Left ventricle myocardium superior (tissue), 1 donor: Measurements from ENCODE around the gene FZD7. TPM values are rescaled to one million over a fixed set of nuclear protein-coding genes. Genes with fewer than 3 reads are reported as not detected.

Experiments used
- ATAC-seq: fragments of 200-7000 bp; cut with Tn5 transposase; one replicate; pipeline ENCODE4 v1.9.1; 2020; ENCODE audit warnings: mild to moderate bottlenecking, moderate library complexity
- DNase-seq: peaks from one replicate; pipeline ENCODE4 v3.0.0-alpha.2; 2020
- intact Hi-C: fragments of 100-400 bp; cut with micrococcal nuclease; formaldehyde crosslinking; loops from one replicate; pipeline ENCODE4 v1.11.0; 2022
- total RNA-seq: library from RNA; stranded (reverse); fragmentation: NEBNext Ultra II Directional; extraction: Animal tissue kit (Norgen Biotek cat#: 25700); gene quantifications from one replicate; pipeline ENCODE4 v1.2.1, GENCODE V29; 2021
- donor health status: DM: no; HTN: yes; CAD: no; lungs with severe emphysema.

FZD7 gene
- total RNA-seq, 1 donor from 2014 or later: 24.6 TPM

- no peak for DNase-seq
- ATAC-seq: no peak
- intact Hi-C loops: no loop called here
Measured at GRCh38 chr2:202007983-202008354, 25.7 kb upstream of the FZD7 start.

- ATAC-seq: peak; percentile 89
- peak; percentile 74 for DNase-seq
- intact Hi-C loops: no loop called here
Measured at GRCh38 chr2:202009019-202009481, 24.6 kb upstream of the FZD7 start.

GRCh38 chr2:202009581-202009980 lies 24.1 kb upstream of the FZD7 start:
- no peak for ATAC-seq
- no peak for DNase-seq
- intact Hi-C loops: no loop called here

- no peak for ATAC-seq
- intact Hi-C loops: no loop called here
- DNase-seq: no peak
Measured at GRCh38 chr2:202014318-202014717, 19.3 kb upstream of the FZD7 start.

GRCh38 chr2:202014759-202015211 lies 18.9 kb upstream of the FZD7 start:
- ATAC-seq: no peak
- no peak for DNase-seq
- intact Hi-C loops: no loop called here

GRCh38 chr2:202015471-202015870 lies 18.2 kb upstream of the FZD7 start:
- ATAC-seq: no peak
- intact Hi-C loops: no loop called here
- no peak for DNase-seq

- DNase-seq (peak; percentile 79), ATAC-seq (peak; percentile 87)
- intact Hi-C loops: no loop called here
Measured at GRCh38 chr2:202016579-202017227, 17.0 kb upstream of the FZD7 start.

GRCh38 chr2:202017940-202018339 lies 15.7 kb upstream of the FZD7 start:
- DNase-seq: no peak
- ATAC-seq: peak; percentile 71
- intact Hi-C loops: no loop called here

- intact Hi-C loops: no loop called here
- DNase-seq: no peak
- ATAC-seq: no peak
Measured at GRCh38 chr2:202018950-202019349, 14.7 kb upstream of the FZD7 start.

GRCh38 chr2:202019689-202020450 lies 13.8 kb upstream of the FZD7 start:
- intact Hi-C loops: no loop called here
- ATAC-seq (peak; percentile 53), DNase-seq (peak; percentile 59)

GRCh38 chr2:202022755-202023154 lies 10.9 kb upstream of the FZD7 start:
- peak; percentile 43 for ATAC-seq
- intact Hi-C loops: no loop called here
- peak; percentile 60 for DNase-seq

- no peak for DNase-seq
- intact Hi-C loops: no loop called here
- ATAC-seq: peak; percentile 13
Measured at GRCh38 chr2:202023198-202023903, 10.3 kb upstream of the FZD7 start.

- intact Hi-C loops: no loop called here
- ATAC-seq (peak; percentile 21), DNase-seq (no peak)
Measured at GRCh38 chr2:202023904-202024266, 9.8 kb upstream of the FZD7 start.

GRCh38 chr2:202024871-202025270 lies 8.8 kb upstream of the FZD7 start:
- no peak for ATAC-seq
- intact Hi-C loops: no loop called here
- DNase-seq: no peak

- DNase-seq (no peak), ATAC-seq (no peak)
- intact Hi-C loops: no loop called here
Measured at GRCh38 chr2:202025816-202026215, 7.8 kb upstream of the FZD7 start.

GRCh38 chr2:202026507-202026906 lies 7.1 kb upstream of the FZD7 start:
- ATAC-seq: no peak
- intact Hi-C loops: no loop called here
- no peak for DNase-seq

GRCh38 chr2:202030691-202031090 lies 3.0 kb upstream of the FZD7 start:
- intact Hi-C loops: no loop called here
- ATAC-seq: no peak
- DNase-seq: no peak

GRCh38 chr2:202031246-202031951 lies 2.3 kb upstream of the FZD7 start:
- intact Hi-C loops: no loop called here
- DNase-seq (no peak), ATAC-seq (no peak)

- intact Hi-C loops: no loop called here
- ATAC-seq: peak; percentile 37
- peak; percentile 72 for DNase-seq
Measured at GRCh38 chr2:202032846-202033316, 774 bp upstream of the FZD7 start.
